GM18498 (cell line): ENCODE data around the gene CRTAC1.
"Not testable (repeated sequence)": the region's sequence is repeated elsewhere in the genome, so short reads cannot be mapped to it uniquely, and the experiment has no call there.

ENCODE experiments used
- ATAC-seq: cut with Tn5 transposase; IDR thresholded peaks from one replicate; pipeline ENCODE4 v1.9.1; 2021; ENCODE audit warnings: mild to moderate bottlenecking, moderate library complexity; ENCODE audit not compliant: unreplicated experiment

Gene CRTAC1

DNA sequence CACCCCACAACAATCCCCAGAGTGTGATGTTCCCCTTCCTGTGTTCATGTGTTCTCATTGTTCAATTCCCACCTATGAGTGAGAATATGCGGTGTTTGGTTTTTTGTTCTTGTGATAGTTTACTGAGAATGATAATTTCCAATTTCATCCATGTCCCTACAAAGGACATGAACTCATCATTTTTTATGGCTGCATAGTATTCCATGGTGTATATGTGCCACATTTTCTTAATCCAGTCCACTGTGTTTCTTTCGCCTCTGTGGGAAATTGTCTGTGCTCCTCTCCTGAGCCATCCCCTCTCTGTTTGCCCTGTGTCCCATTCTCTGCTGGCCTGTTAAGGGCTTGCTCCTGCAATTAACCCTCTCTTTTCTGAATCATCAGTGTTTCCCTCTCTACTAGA lies 186.4 kb downstream of the CRTAC1 start:
- not testable (repeated sequence) for ATAC-seq

GRCh38 chr10:97843281-97843671 lies 187.1 kb downstream of the CRTAC1 start:
- ATAC-seq = no peak

- ATAC-seq = no peak
Observed at GRCh38 chr10:97842656-97843280, 187.7 kb downstream of the CRTAC1 start.

- ATAC-seq = not testable (repeated sequence)
Observed at GRCh38 chr10:97842114-97842513, 188.3 kb downstream of the CRTAC1 start.

DNA sequence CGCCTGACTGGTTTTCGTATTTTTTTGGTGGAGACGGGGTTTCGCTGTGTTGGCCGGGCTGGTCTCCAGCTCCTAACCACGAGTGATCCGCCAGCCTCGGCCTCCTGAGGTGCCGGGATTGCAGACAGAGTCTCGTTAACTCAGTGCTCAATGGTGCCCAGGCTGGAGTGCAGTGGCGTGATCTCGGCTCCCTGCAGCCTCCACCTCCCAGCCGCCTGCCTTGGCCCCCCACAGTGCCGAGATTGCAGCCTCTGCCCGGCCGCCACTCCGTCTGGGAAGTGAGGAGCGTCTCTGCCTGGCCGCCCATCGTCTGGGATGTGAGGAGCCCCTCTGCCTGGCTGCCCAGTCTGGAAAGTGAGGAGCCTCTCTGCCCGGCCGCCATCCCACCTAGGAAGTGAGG lies 189.3 kb downstream of the CRTAC1 start:
- not testable (repeated sequence) for ATAC-seq

DNA sequence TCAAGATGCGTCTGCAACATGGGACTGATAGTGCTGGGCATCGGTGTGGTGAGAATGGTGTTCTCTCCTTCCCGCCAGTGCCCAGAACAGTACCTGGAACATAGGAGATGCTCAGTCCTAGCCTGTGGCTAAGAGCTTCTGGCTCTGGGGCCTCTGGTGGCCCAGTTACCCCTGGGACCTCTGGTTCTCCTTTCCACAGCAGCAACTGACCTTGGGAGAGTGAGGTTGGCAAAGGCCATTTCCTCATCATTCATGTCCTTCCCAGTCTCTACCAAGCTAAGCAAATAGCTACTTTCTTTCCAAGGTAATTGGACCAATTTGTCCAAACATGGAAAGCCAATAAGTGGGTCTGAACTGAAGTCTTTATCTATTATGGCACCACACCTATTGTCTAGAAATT lies 192.3 kb downstream of the CRTAC1 start:
- no peak for ATAC-seq

DNA sequence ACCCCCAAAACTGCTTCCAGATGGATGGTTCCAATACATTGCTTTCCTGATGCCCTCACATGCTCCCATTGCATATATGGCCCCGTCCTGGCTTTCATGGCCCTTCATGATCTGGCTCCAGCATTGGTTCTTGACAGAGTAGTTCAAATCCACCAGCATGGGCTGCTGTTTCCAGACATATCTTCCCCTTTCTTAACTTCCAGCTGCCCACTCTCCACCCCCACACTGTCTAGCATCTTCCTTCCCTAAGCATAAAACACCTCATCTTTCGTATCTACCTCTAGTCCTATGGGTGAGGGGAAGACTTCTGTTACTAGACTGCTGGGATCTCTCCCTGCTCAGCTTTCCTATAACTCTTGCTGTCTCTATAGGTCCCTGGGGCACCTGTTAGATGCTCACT lies 194.0 kb downstream of the CRTAC1 start:
- no peak for ATAC-seq

DNA sequence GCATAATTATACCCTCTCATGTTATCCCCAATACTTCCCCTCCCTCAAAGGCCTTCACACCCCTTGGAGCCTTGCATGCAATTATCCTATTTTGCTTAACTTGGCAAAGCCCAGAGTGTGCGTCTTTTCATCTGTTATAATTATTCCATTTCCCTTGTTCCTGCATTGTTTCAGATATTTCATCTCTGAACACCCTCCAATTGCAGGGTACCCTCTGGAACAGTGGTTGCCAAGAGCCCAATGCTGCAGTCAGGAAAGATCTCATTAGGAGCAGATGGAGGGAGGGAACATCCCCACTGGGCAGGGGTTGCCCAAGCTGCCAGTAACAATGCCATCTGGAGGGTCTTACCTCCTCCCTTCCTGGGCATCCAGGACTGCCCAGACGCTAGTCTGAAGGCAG lies 199.2 kb downstream of the CRTAC1 start:
- no peak for ATAC-seq

- no peak for ATAC-seq
Observed at GRCh38 chr10:97830064-97830463, 200.4 kb downstream of the CRTAC1 start.

DNA sequence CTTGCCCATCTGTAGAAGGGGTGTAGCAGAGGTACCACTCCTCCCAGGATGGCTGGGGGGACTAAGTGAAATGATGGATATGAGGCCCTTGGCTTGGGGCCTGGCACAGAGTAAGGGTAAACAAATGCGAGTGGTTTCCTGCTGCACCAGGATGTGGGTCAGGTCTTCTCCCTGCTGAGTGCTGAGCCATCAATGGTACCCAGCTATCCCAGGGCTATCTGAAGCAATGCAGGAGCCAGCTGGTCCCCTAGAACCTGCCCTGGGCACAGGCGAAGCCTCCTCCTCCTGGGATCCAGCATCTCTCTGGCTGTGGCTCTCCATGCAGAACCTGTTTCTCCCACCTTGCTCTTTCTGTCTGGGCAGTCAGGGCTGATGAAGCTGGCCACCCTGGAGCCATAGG lies 201.7 kb downstream of the CRTAC1 start:
- ATAC-seq = no peak

GRCh38 chr10:97827702-97828291 lies 202.6 kb downstream of the CRTAC1 start:
- ATAC-seq = no peak

DNA sequence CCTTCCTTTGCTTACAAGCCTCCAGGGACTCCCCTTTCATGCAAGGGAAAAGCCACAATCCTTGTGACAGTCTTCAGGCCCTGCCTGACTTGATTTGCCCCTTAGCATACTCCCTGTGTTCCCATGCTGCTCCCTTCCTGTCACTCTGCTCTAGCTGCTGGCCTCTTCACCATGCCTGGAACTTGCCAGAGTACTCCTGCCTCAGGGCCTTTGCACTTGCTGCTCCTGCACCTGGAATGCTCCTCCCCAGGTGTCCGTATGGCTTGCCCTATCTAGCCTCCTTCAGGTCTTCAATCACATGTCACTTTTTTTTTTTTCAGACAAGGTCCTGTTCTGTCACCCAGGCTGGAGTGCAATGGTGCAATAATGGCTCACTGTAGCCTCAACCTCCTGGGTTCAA lies 203.5 kb downstream of the CRTAC1 start:
- no peak for ATAC-seq

DNA sequence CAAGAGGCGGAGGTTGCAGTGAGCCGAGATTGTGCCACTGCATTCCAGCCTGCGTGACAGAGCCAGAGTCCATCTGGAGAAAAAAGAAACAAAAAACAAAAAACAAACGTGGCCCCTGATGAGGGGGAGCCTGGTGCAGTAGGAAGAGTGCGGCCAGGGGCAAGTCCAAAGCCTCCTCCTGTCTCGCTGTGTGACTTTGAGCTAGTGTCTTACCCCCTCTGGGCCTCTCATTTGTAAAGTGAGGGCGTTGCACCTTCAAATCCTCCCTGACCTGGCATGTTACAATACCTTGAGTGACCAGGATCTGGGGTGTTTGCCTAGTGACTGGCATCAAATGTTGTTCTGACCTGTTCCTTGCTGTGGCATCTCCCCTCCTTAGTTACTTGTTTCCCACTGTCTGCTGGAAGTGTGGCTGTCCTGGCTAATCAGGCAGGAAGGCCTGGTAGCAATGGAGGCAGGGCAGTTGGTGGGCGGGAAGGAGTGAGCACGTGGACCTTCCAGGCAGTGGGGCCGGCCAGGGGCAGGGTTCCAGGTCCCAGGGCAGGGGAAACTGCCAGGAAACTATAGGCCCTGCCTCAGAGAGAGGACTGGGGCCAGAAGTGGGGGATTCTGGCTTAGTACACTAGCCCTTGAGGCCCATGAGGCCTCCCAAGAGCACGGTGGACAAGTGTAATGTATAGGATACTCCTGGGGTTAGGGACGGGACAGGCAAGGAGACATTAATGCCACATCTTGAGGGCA lies 205.2 kb downstream of the CRTAC1 start:
- ATAC-seq = no peak

DNA sequence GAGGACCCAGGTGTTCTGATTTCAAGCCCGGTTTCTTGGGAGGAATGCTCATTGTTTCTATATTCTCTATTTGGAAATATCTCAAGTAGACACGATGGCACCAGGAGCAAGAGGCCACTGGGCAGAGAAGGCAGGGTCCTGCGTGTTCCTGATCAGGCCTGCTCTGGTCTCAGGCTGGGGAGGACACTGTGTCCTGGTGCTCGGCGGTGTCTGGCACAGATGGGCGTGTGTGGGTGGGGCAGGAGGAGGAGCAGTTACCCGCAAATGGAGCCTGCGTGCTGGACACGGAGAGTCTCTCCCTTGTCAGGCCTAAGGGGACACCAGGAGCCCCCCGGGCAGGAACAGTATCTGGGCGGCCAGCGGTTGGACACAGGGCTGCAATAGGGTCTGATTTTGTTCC lies 206.7 kb downstream of the CRTAC1 start:
- ATAC-seq = no peak

DNA sequence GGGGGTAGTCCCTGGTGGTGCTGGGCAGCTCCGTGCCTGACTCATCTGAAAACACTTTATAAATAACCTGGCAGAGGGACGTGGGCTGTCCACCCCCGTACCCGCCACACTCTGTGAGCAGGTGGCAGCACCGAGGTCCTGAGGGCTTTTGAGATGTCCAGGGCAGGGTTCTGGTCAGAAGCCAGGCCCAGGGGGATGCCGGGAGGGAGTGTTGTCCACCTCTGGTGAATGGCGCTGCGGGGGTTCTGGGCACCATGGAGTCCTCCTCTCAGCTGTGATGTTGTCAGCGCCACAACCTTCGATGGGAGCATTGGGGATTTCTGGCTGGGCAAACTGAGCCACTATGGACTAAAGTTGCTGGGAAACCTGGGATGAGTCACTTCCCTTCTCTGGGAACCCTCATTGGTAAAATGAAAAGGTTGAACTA lies 208.1 kb downstream of the CRTAC1 start:
- no peak for ATAC-seq

DNA sequence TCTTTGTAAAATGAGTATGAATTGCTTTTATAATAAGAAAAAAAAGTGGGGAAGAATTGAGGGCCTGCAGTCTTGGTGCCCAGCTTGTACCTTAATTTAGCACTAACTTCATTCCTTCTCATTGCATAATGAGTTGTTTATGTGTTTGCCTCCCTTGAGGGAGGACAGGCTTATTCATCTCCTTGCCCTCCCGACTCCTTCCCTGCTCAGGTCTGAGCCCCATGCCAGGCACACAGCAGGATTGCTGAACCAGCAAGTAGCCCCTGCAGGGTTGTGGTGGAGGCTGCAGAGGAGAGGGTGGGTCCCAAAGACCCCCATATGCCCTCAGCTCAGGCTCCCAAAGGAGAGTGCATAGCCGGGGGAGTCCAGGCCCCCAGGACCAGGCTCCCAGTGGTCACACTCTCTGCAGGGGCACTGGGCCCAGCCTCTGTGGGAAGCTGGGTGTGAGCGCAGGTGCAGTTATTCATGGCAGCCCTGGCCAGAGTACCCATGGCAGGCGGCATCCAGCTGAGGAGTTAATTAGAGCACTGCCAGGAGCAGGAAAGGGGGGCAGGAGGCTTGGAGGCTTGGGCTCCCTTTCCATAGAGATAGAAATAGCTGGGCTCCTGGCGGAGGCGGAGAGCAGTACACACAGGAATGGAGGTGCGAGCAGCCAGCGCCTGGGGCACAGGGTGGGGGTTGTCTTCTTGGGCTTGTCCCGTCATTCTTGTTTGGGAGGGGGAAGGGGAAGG lies 208.9 kb downstream of the CRTAC1 start:
- no peak for ATAC-seq

GRCh38 chr10:97820096-97820704 lies 210.2 kb downstream of the CRTAC1 start:
- ATAC-seq = no peak

DNA sequence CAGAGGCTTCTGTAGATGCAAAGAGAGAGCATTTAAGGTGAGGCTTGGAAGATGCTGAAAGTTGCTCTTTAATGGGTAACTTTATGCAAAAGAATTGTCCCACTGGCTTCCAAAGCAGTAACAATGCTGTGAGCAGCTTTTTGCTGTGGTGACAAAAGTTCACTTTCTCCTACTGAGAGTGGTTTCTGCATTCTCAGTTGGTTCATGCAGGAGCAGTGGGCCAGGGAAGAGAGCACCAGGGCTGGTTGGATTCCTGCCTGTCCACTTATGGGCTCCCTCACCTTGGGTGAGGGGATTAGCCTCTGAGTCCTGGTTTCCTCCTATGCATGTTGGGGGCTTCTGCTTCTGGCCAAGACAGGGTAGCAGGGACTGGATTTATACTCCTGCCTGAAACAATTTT lies 211.8 kb downstream of the CRTAC1 start:
- ATAC-seq = no peak

GRCh38 chr10:97816609-97817008 lies 213.8 kb downstream of the CRTAC1 start:
- ATAC-seq = no peak
